Sigmoid colon (tissue), 7 donors: ENCODE results near the gene URB1. TPM values are rescaled to one million over a fixed set of nuclear protein-coding genes. Genes with fewer than 3 reads are reported as not detected.

Experiments
- DNase-seq: peaks from one replicate; pipeline ENCODE4 v3.0.0-alpha.2; 2019
- H3K27ac ChIP-seq, 4 donors: fragments of 200-600 bp; sonication (generic); one replicate each; pipeline ENCODE4 v1.5.1; 2016 to 2019; ENCODE audit warnings: mild to moderate bottlenecking in 1 of 4
- H3K27me3 ChIP-seq, 3 donors: fragments of 200-600 bp; sonication (generic); one replicate each; pipeline ENCODE4 v1.5.1; 2019; ENCODE audit warnings: mild to moderate bottlenecking in 1 of 3
- H3K36me3 ChIP-seq, 4 donors: fragments of 200-600 bp; sonication (generic); one replicate each; pipeline ENCODE4 v1.5.1; 2016 to 2019
- H3K4me1 ChIP-seq, 4 donors: fragments of 200-600 bp; sonication (generic); one replicate each; pipeline ENCODE4 v1.5.1; 2017 to 2019
- H3K4me3 ChIP-seq, 4 donors: fragments of 200-600 bp; sonication (generic); one replicate each; pipeline ENCODE4 v1.5.1; 2017 to 2019; ENCODE audit warnings: mild to moderate bottlenecking in 2 of 4, moderate library complexity in 1 of 4
- H3K9me3 ChIP-seq, 4 donors: fragments of 200-600 bp in 3 of 4; sonication (generic) in 3 of 4; one replicate each; pipeline versions ENCODE4 v1.5.1 to v1.6.1; 2013 to 2019
- CTCF ChIP-seq, 4 experiments: fragments of 450-650 bp in 3 of 4; fragments of 200-600 bp in 1 of 4; IDR thresholded peaks; one replicate each; pipeline ENCODE4 v1.5.1; 2016 to 2019; ENCODE audit warnings: antibody characterized with exemption in 4 of 4, mild to moderate bottlenecking in 3 of 4, moderate library complexity in 2 of 4
- EP300 ChIP-seq, 4 donors: sonication (generic); formaldehyde crosslinking; IDR thresholded peaks; one replicate each; pipeline ENCODE4 v1.6.1; 2017; ENCODE audit warnings: antibody characterized with exemption in 4 of 4
- POLR2A ChIP-seq, 2 donors: fragments of 450-650 bp; IDR thresholded peaks; one replicate each; pipeline ENCODE4 v1.6.1; 2016; ENCODE audit warnings: antibody characterized with exemption in 2 of 2, mild to moderate bottlenecking in 2 of 2, moderate library complexity in 2 of 2
- POLR2AphosphoS5 ChIP-seq, 4 donors: sonication (generic); formaldehyde crosslinking; IDR thresholded peaks; one replicate each; pipeline ENCODE4 v1.6.1; 2017; ENCODE audit warnings: antibody characterized with exemption in 4 of 4
- WGBS, 2 donors: extraction: QIAGEN DNeasy Blood & Tissue Kit; methylation state at CpG; one replicate each; pipeline ENCODE4 v1.1.7; 2013; 5-methylcytosine and 5-hydroxymethylcytosine counted together
- intact Hi-C: fragments of 100-400 bp; cut with DNase I; formaldehyde crosslinking; loops from one replicate; pipeline ENCODE4 v1.15.1; 2023
- polyA plus RNA-seq, 3 donors: library from polyadenylated mRNA; stranded (reverse); fragments of 200-250 nt; gene quantifications; one replicate each; pipeline ENCODE4 v1.2.3, GENCODE V29; 2013
- total RNA-seq, 4 donors: library from RNA; depleted of rRNA; stranded (reverse); fragments of >200 nt; gene quantifications; one replicate each; pipeline ENCODE4 v1.1.0, GENCODE V29; 2016
- donor health status: healthy with polysubstance abuse.
- donor health status: Bipolar disorder and iron deficiency.
- donor health status: healthy.

The URB1 gene
- total and polyA plus RNA-seq, 7 donors, result 0.60 to 16.7 (median 7.5) TPM

- 92 to 94% methylated on average over 7 of the region's 7 CpGs for WGBS, 2 donors
- TF ChIP-seq EP300 (IDR thresholded peaks at IDR 0.05) (no peak), POLR2AphosphoS5 (IDR thresholded peaks at IDR 0.05) (no peak), CTCF (IDR thresholded peaks at IDR 0.05) (no peak), POLR2A (IDR thresholded peaks at IDR 0.05) (no peak)
- H3K27ac ChIP-seq, result no peak overlapping the region
- DNase-seq, result no peak
- no peaks in the 10 kb centered on the region for H3K4me1 ChIP-seq
- H3K9me3 ChIP-seq, result no peaks in the 10 kb centered on the region
- H3K4me3 ChIP-seq, result no peak overlapping the region
- intact Hi-C loops, result no loop called here
- H3K36me3 ChIP-seq, result peaks cover 31 to 100% (median 74%) of the 10 kb centered on the region in 4 donors
- no peaks in the 10 kb centered on the region for H3K27me3 ChIP-seq
Observed at GRCh38 chr21:32352526-32352925, 40.3 kb downstream of the URB1 start.

GRCh38 chr21:32351428-32351827 lies 41.4 kb downstream of the URB1 start:
- H3K4me3 ChIP-seq, result no peak overlapping the region
- no peaks in the 10 kb centered on the region for H3K4me1 ChIP-seq
- 66 to 77% methylated on average over 6 of the region's 6 CpGs for WGBS, 2 donors
- DNase-seq, result peak; percentile 34
- peaks cover 32 to 100% (median 78%) of the 10 kb centered on the region in 4 donors for H3K36me3 ChIP-seq
- TF ChIP-seq EP300 (IDR thresholded peaks at IDR 0.05), result no peak
- no peak for TF ChIP-seq POLR2A (IDR thresholded peaks at IDR 0.05)
- TF ChIP-seq CTCF (IDR thresholded peaks at IDR 0.05), result no peak
- no peak for TF ChIP-seq POLR2AphosphoS5 (IDR thresholded peaks at IDR 0.05)
- intact Hi-C loops, result no loop called here
- H3K27me3 ChIP-seq, result no peaks in the 10 kb centered on the region
- H3K9me3 ChIP-seq, result no peaks in the 10 kb centered on the region
- H3K27ac ChIP-seq, result no peak overlapping the region

- 93% methylated on average over 13 of the region's 13 CpGs for WGBS, 2 donors
- peaks cover 30 to 100% (median 78%) of the 10 kb centered on the region in 4 donors for H3K36me3 ChIP-seq
- TF ChIP-seq EP300 (IDR thresholded peaks at IDR 0.05) (no peak), POLR2A (IDR thresholded peaks at IDR 0.05) (no peak), CTCF (IDR thresholded peaks at IDR 0.05) (no peak), POLR2AphosphoS5 (IDR thresholded peaks at IDR 0.05) (no peak)
- H3K27me3 ChIP-seq, result no peaks in the 10 kb centered on the region
- no peaks in the 10 kb centered on the region for H3K9me3 ChIP-seq
- no peaks in the 10 kb centered on the region for H3K4me1 ChIP-seq
- no peak overlapping the region for H3K4me3 ChIP-seq
- DNase-seq, result peak; percentile 14
- intact Hi-C loops, result no loop called here
- no peak overlapping the region for H3K27ac ChIP-seq
Observed at GRCh38 chr21:32350981-32351380, 41.8 kb downstream of the URB1 start.

GRCh38 chr21:32350211-32350980 lies 42.4 kb downstream of the URB1 start:
- no peak overlapping the region for H3K4me3 ChIP-seq
- peaks cover 34 to 100% (median 78%) of the 10 kb centered on the region in 4 donors for H3K36me3 ChIP-seq
- DNase-seq, result no peak
- no peaks in the 10 kb centered on the region for H3K4me1 ChIP-seq
- H3K27ac ChIP-seq, result no peak overlapping the region
- WGBS, 2 donors, result 96 to 97% methylated on average over 16 of the region's 16 CpGs
- no peaks in the 10 kb centered on the region for H3K9me3 ChIP-seq
- TF ChIP-seq POLR2A (IDR thresholded peaks at IDR 0.05) (no peak), CTCF (IDR thresholded peaks at IDR 0.05) (no peak), POLR2AphosphoS5 (IDR thresholded peaks at IDR 0.05) (no peak), EP300 (IDR thresholded peaks at IDR 0.05) (no peak)
- intact Hi-C loops, result no loop called here
- no peaks in the 10 kb centered on the region for H3K27me3 ChIP-seq
